Aorta (tissue), 5 donors: ENCODE measurements around the gene AUTS2. TPM values are rescaled to one million over a fixed set of nuclear protein-coding genes. Genes with fewer than 3 reads are reported as not detected.

Experiments used
- ATAC-seq: fragments of 200-7000 bp; cut with Tn5 transposase; one replicate; pipeline ENCODE4 v1.9.1; 2022; ENCODE audit warnings: moderate library complexity; ENCODE audit not compliant: low FRiP score
- DNase-seq, 2 donors: peaks; one replicate each; pipeline ENCODE4 v3.0.0-alpha.2; 2020
- H3K27ac ChIP-seq, 2 donors: one replicate each; pipeline ENCODE4 v1.5.1; 2013; ENCODE audit warnings: low read length in 2 of 2, mild to moderate bottlenecking in 2 of 2, moderate library complexity in 2 of 2, control low read depth in 1 of 2, inconsistent platforms in 1 of 2, low read depth in 1 of 2
- H3K27me3 ChIP-seq, 2 donors: one replicate each; pipeline ENCODE4 v1.6.1; 2013; ENCODE audit warnings: control low read depth in 1 of 2, low read length in 1 of 2, mild to moderate bottlenecking in 1 of 2, moderate library complexity in 1 of 2; ENCODE audit not compliant: insufficient read depth in 2 of 2, control insufficient read depth in 1 of 2
- H3K36me3 ChIP-seq, 2 donors: one replicate each; pipeline ENCODE4 v1.6.1; 2013; ENCODE audit warnings: control low read depth in 1 of 2, low read length in 1 of 2, mild to moderate bottlenecking in 1 of 2; ENCODE audit not compliant: insufficient read depth in 2 of 2, control insufficient read depth in 1 of 2
- H3K4me1 ChIP-seq, 2 donors: one replicate each; pipeline ENCODE4 v1.6.1; 2013; ENCODE audit warnings: low read length in 2 of 2, control low read depth in 1 of 2, mild to moderate bottlenecking in 1 of 2, moderate library complexity in 1 of 2; ENCODE audit not compliant: insufficient read depth in 2 of 2, control insufficient read depth in 1 of 2
- H3K4me3 ChIP-seq, 2 donors: one replicate each; pipeline ENCODE4 v1.5.1; 2013; ENCODE audit warnings: low read length in 2 of 2, control low read depth in 1 of 2, mild to moderate bottlenecking in 1 of 2
- H3K9me3 ChIP-seq: one replicate; pipeline ENCODE4 v1.6.1; 2013; ENCODE audit warnings: mild to moderate bottlenecking, low read length; ENCODE audit not compliant: control insufficient read depth
- WGBS, 2 donors: extraction: QIAGEN DNeasy Blood & Tissue Kit; methylation state at CpG; one replicate each; pipeline ENCODE4 v1.1.7; 2013; 5-methylcytosine and 5-hydroxymethylcytosine counted together
- intact Hi-C, 2 donors: fragments of 100-400 bp; cut with DNase I; formaldehyde crosslinking; loops; one replicate each; pipeline versions ENCODE4 v1.14.2 to v1.15.0; 2022
- polyA plus RNA-seq, 2 donors: library from polyadenylated mRNA; stranded (reverse); fragments of 200-250 nt; gene quantifications; one replicate each; pipeline ENCODE4 v1.2.3, GENCODE V29; 2013
- total RNA-seq, 2 donors: library from RNA; stranded (reverse); fragmentation: NEBNext Ultra II Directional; extraction: Animal tissue kit (Norgen Biotek cat#: 25700); gene quantifications; one replicate each; pipeline ENCODE4 v1.2.1, GENCODE V29; 2021
- donor health status: healthy with polysubstance abuse.
- donor health status: Bipolar disorder and iron deficiency.
- donor health status: DM: no; HTN: no; CAD: no.
- donor health status: DM: no; HTN: no; CAD: no.
- donor health status: DM: yes; HTN: yes; CAD: no.

The AUTS2 gene
- total and polyA plus RNA-seq, 4 donors = 3.9 to 102 (median 57.0) TPM

- DNase-seq (no peak), ATAC-seq (no peak)
- intact Hi-C loops = no loop called here
- 97% methylated on average over 5 of the region's 5 CpGs for WGBS, 2 donors
- H3K36me3 ChIP-seq = no peaks in the 10 kb centered on the region
- H3K4me3 ChIP-seq = no peak overlapping the region
- H3K9me3 ChIP-seq = peaks cover 1% of the 10 kb centered on the region
- H3K4me1 ChIP-seq = no peaks in the 10 kb centered on the region
- no peaks in the 10 kb centered on the region for H3K27me3 ChIP-seq
- no peak overlapping the region for H3K27ac ChIP-seq
Observed at GRCh38 chr7:70233776-70234175, 635.5 kb downstream of the AUTS2 start.

GRCh38 chr7:70237256-70237655 lies 639.0 kb downstream of the AUTS2 start:
- no peaks in the 10 kb centered on the region for H3K9me3 ChIP-seq
- no peak overlapping the region for H3K27ac ChIP-seq
- no peak overlapping the region for H3K4me3 ChIP-seq
- DNase-seq = no peak
- intact Hi-C loops = no loop called here
- WGBS, 2 donors = 93 to 96% methylated on average over 1 of the region's 1 CpG
- H3K4me1 ChIP-seq = no peaks in the 10 kb centered on the region
- H3K36me3 ChIP-seq = no peaks in the 10 kb centered on the region
- H3K27me3 ChIP-seq = no peaks in the 10 kb centered on the region
- ATAC-seq = no peak

GRCh38 chr7:70237831-70238575 lies 639.7 kb downstream of the AUTS2 start:
- Histone ChIP-seq H3K4me1 (no peaks in the 10 kb centered on the region), H3K9me3 (no peaks in the 10 kb centered on the region), H3K4me3 (no peak overlapping the region), H3K36me3 (no peaks in the 10 kb centered on the region), H3K27me3 (no peaks in the 10 kb centered on the region), H3K27ac (no peak overlapping the region)
- intact Hi-C loops = no loop called here
- DNase-seq (no peak), ATAC-seq (no peak)
- WGBS, 2 donors = 51 to 65% methylated on average over 9 of the region's 9 CpGs

GRCh38 chr7:70239918-70240317 lies 641.6 kb downstream of the AUTS2 start:
- intact Hi-C loops = no loop called here
- WGBS, 2 donors = 97 to 99% methylated on average over 3 of the region's 3 CpGs

GRCh38 chr7:70240873-70241272 lies 642.6 kb downstream of the AUTS2 start:
- H3K27me3 ChIP-seq = no peaks in the 10 kb centered on the region
- intact Hi-C loops = no loop called here
- no peak overlapping the region for H3K4me3 ChIP-seq
- ATAC-seq = peak; percentile 44
- WGBS, 2 donors = 94 to 95% methylated on average over 2 of the region's 2 CpGs
- H3K27ac ChIP-seq = no peak overlapping the region
- H3K9me3 ChIP-seq = no peaks in the 10 kb centered on the region
- H3K4me1 ChIP-seq = no peaks in the 10 kb centered on the region
- no peaks in the 10 kb centered on the region for H3K36me3 ChIP-seq
- no peak for DNase-seq

More at GRCh38 chr7:70239918-70240317, 641.6 kb downstream of the AUTS2 start:
- no peaks in the 10 kb centered on the region for H3K36me3 ChIP-seq
- no peaks in the 10 kb centered on the region for H3K9me3 ChIP-seq
- H3K27ac ChIP-seq = no peak overlapping the region
- ATAC-seq (no peak), DNase-seq (no peak)
- no peak overlapping the region for H3K4me3 ChIP-seq
- no peaks in the 10 kb centered on the region for H3K27me3 ChIP-seq
- H3K4me1 ChIP-seq = no peaks in the 10 kb centered on the region

GRCh38 chr7:70241536-70242175 lies 643.4 kb downstream of the AUTS2 start:
- intact Hi-C loops = no loop called here
- no peak overlapping the region for H3K4me3 ChIP-seq
- ATAC-seq (no peak), DNase-seq (no peak)
- H3K27ac ChIP-seq = no peak overlapping the region
- H3K27me3 ChIP-seq = no peaks in the 10 kb centered on the region
- 86 to 92% methylated on average over 2 of the region's 2 CpGs for WGBS, 2 donors
- no peaks in the 10 kb centered on the region for H3K36me3 ChIP-seq
- H3K4me1 ChIP-seq = no peaks in the 10 kb centered on the region
- H3K9me3 ChIP-seq = no peaks in the 10 kb centered on the region

- ATAC-seq (no peak), DNase-seq (no peak)
- intact Hi-C loops = no loop called here
Observed at GRCh38 chr7:70242826-70243225, 644.6 kb downstream of the AUTS2 start.

GRCh38 chr7:70243443-70243842 lies 645.2 kb downstream of the AUTS2 start:
- no peak overlapping the region for H3K27ac ChIP-seq
- H3K36me3 ChIP-seq = no peaks in the 10 kb centered on the region
- no peaks in the 10 kb centered on the region for H3K9me3 ChIP-seq
- ATAC-seq = no peak
- no peaks in the 10 kb centered on the region for H3K4me1 ChIP-seq
- no peak for DNase-seq
- H3K4me3 ChIP-seq = no peak overlapping the region
- H3K27me3 ChIP-seq = no peaks in the 10 kb centered on the region
- 95 to 97% methylated on average over 2 of the region's 2 CpGs for WGBS, 2 donors
- intact Hi-C loops = no loop called here

More at GRCh38 chr7:70242826-70243225, 644.6 kb downstream of the AUTS2 start:
- no peak overlapping the region for H3K4me3 ChIP-seq
- H3K9me3 ChIP-seq = no peaks in the 10 kb centered on the region
- H3K27me3 ChIP-seq = no peaks in the 10 kb centered on the region
- H3K27ac ChIP-seq = no peak overlapping the region
- H3K36me3 ChIP-seq = no peaks in the 10 kb centered on the region
- WGBS, 2 donors = 96 to 100% methylated on average over 4 of the region's 4 CpGs
- no peaks in the 10 kb centered on the region for H3K4me1 ChIP-seq

GRCh38 chr7:70257921-70258320 lies 659.6 kb downstream of the AUTS2 start:
- 97 to 98% methylated on average over 4 of the region's 4 CpGs for WGBS, 2 donors
- Histone ChIP-seq H3K9me3 (no peaks in the 10 kb centered on the region), H3K27ac (no peak overlapping the region), H3K4me3 (no peak overlapping the region), H3K36me3 (no peaks in the 10 kb centered on the region), H3K4me1 (peaks cover 2 to 5% of the 10 kb centered on the region in 2 donors), H3K27me3 (no peaks in the 10 kb centered on the region)
- DNase-seq (no peak), ATAC-seq (no peak)
- intact Hi-C loops = no loop called here
